ENCODE measurements around the gene KRTAP10-7. TPM values are rescaled to one million over a fixed set of nuclear protein-coding genes. Genes with fewer than 3 reads are reported as not detected.
"Not testable (repeated sequence)": the region's sequence is repeated elsewhere in the genome, so short reads cannot be mapped to it uniquely, and the experiment has no call there.

KRTAP10-7 gene
- total RNA-seq, 2 donors from 2014 or later: not detected

- Mint-ChIP-seq H3K9me3 (peaks cover 25 to 34% of the 10 kb centered on the region in 2 donors), H3K27me3 (ENCODE audit: low read depth) (no peaks in the 10 kb centered on the region), H3K36me3 (ENCODE audit: insufficient read depth in 2 of 2) (peaks cover 31 to 33% of the 10 kb centered on the region in 2 donors), H3K27ac (no peak within 1 kb of the TSS), H3K4me3 (no peak within 1 kb of the TSS), H3K4me1 (ENCODE audit: low read depth) (no peaks in the 10 kb centered on the region)
- no peak for ATAC-seq (replicated peaks in 1 of 2)
- no peak for DNase-seq
Observed at GRCh38 chr21:44626673-44627143, 26.3 kb downstream of the KRTAP10-7 start, which contains the start of gene KRTAP10-9. KRTAP10-9 (plus strand) TSS chr21:44627093; CDS start chr21:44627172, 79 bp downstream.

GRCh38 chr21:44627181-44627822, 26.9 kb downstream of the KRTAP10-7 start:
- H3K4me1 Mint-ChIP-seq (ENCODE audit: low read depth); H3K27me3 Mint-ChIP-seq (ENCODE audit: low read depth); H3K4me3 Mint-ChIP-seq; DNase-seq; ATAC-seq (replicated peaks in 1 of 2); H3K27ac Mint-ChIP-seq: not testable (repeated sequence)
- peaks cover 26 to 36% of the 10 kb centered on the region in 2 donors for H3K9me3 Mint-ChIP-seq
- H3K36me3 Mint-ChIP-seq (ENCODE audit: insufficient read depth in 2 of 2): peaks cover 34% of the 10 kb centered on the region in 2 donors

- not testable (repeated sequence) for H3K27me3 Mint-ChIP-seq (ENCODE audit: low read depth); H3K4me1 Mint-ChIP-seq (ENCODE audit: low read depth); DNase-seq; H3K4me3 Mint-ChIP-seq; H3K27ac Mint-ChIP-seq; ATAC-seq (replicated peaks in 1 of 2)
- H3K36me3 Mint-ChIP-seq (ENCODE audit: insufficient read depth in 2 of 2): peaks cover 31 to 34% of the 10 kb centered on the region in 2 donors
- H3K9me3 Mint-ChIP-seq: peaks cover 24 to 33% of the 10 kb centered on the region in 2 donors
Observed at GRCh38 chr21:44627831-44628233, 27.4 kb downstream of the KRTAP10-7 start.

GRCh38 chr21:44628707-44629391, 28.5 kb downstream of the KRTAP10-7 start:
- Mint-ChIP-seq H3K27ac (no peak overlapping the region), H3K4me3 (no peak overlapping the region)

GRCh38 chr21:44630440-44630839, 30.0 kb downstream of the KRTAP10-7 start:
- Mint-ChIP-seq H3K4me3 (no peak overlapping the region), H3K27me3 (ENCODE audit: low read depth) (no peaks in the 10 kb centered on the region), H3K36me3 (ENCODE audit: insufficient read depth in 2 of 2) (peaks cover 23 to 24% of the 10 kb centered on the region in 2 donors), H3K27ac (peak overlapping the region; percentile 49), H3K4me1 (ENCODE audit: low read depth) (no peaks in the 10 kb centered on the region), H3K9me3 (peaks cover 15 to 30% of the 10 kb centered on the region in 2 donors)
- ATAC-seq (replicated peaks in 1 of 2) (no peak), DNase-seq (no peak)

More at GRCh38 chr21:44628707-44629391, 28.5 kb downstream of the KRTAP10-7 start:
- Mint-ChIP-seq H3K4me1 (ENCODE audit: low read depth) (no peaks in the 10 kb centered on the region), H3K27me3 (ENCODE audit: low read depth) (no peaks in the 10 kb centered on the region), H3K9me3 (peaks cover 20 to 30% of the 10 kb centered on the region in 2 donors), H3K36me3 (ENCODE audit: insufficient read depth in 2 of 2) (peaks cover 29 to 32% of the 10 kb centered on the region in 2 donors)
- DNase-seq: no peak
- ATAC-seq (replicated peaks in 1 of 2): no peak

- Mint-ChIP-seq H3K27ac (no peak overlapping the region), H3K4me3 (no peak overlapping the region), H3K4me1 (ENCODE audit: low read depth) (no peaks in the 10 kb centered on the region), H3K36me3 (ENCODE audit: insufficient read depth in 2 of 2) (peaks cover 23 to 24% of the 10 kb centered on the region in 2 donors), H3K9me3 (peaks cover 15 to 30% of the 10 kb centered on the region in 2 donors), H3K27me3 (ENCODE audit: low read depth) (no peaks in the 10 kb centered on the region)
- no peak for DNase-seq
- ATAC-seq (replicated peaks in 1 of 2): no peak
Observed at GRCh38 chr21:44632067-44632466, 31.7 kb downstream of the KRTAP10-7 start.

- Mint-ChIP-seq H3K9me3 (peaks cover 13 to 22% of the 10 kb centered on the region in 2 donors), H3K36me3 (ENCODE audit: insufficient read depth in 2 of 2) (peaks cover 14 to 15% of the 10 kb centered on the region in 2 donors), H3K4me3 (no peak overlapping the region), H3K27me3 (ENCODE audit: low read depth) (no peaks in the 10 kb centered on the region), H3K4me1 (ENCODE audit: low read depth) (no peaks in the 10 kb centered on the region), H3K27ac (no peak overlapping the region)
- ATAC-seq (replicated peaks in 1 of 2): no peak
- DNase-seq: no peak
Observed at GRCh38 chr21:44636209-44637017, 36.0 kb downstream of the KRTAP10-7 start.

GRCh38 chr21:44637018-44637850, 36.8 kb downstream of the KRTAP10-7 start, which contains the start of gene KRTAP10-10:
KRTAP10-10 (plus strand) TSS chr21:44637356; CDS start chr21:44637418, 62 bp downstream.
- no peak for DNase-seq
- peaks cover 9 to 10% of the 10 kb centered on the region in 2 donors for H3K36me3 Mint-ChIP-seq (ENCODE audit: insufficient read depth in 2 of 2)
- no peak for ATAC-seq (replicated peaks in 1 of 2)
- H3K4me1 Mint-ChIP-seq (ENCODE audit: low read depth): no peaks in the 10 kb centered on the region
- H3K27ac Mint-ChIP-seq: no peak within 1 kb of the TSS
- H3K9me3 Mint-ChIP-seq: peaks cover 11 to 16% of the 10 kb centered on the region in 2 donors
- H3K4me3 Mint-ChIP-seq: no peak within 1 kb of the TSS
- H3K27me3 Mint-ChIP-seq (ENCODE audit: low read depth): no peaks in the 10 kb centered on the region

- DNase-seq; H3K27me3 Mint-ChIP-seq (ENCODE audit: low read depth); H3K4me3 Mint-ChIP-seq; H3K4me1 Mint-ChIP-seq (ENCODE audit: low read depth); H3K27ac Mint-ChIP-seq; ATAC-seq (replicated peaks in 1 of 2): not testable (repeated sequence)
- Mint-ChIP-seq H3K9me3 (peaks cover 11 to 17% of the 10 kb centered on the region in 2 donors), H3K36me3 (ENCODE audit: insufficient read depth in 2 of 2) (peaks cover 9 to 12% of the 10 kb centered on the region in 2 donors)
Observed at GRCh38 chr21:44637851-44638348, 37.5 kb downstream of the KRTAP10-7 start.

GRCh38 chr21:44638506-44639330, 38.3 kb downstream of the KRTAP10-7 start:
- not testable (repeated sequence) for DNase-seq; H3K27me3 Mint-ChIP-seq (ENCODE audit: low read depth); ATAC-seq (replicated peaks in 1 of 2); H3K27ac Mint-ChIP-seq; H3K36me3 Mint-ChIP-seq (ENCODE audit: insufficient read depth in 2 of 2); H3K4me1 Mint-ChIP-seq (ENCODE audit: low read depth); H3K4me3 Mint-ChIP-seq
- H3K9me3 Mint-ChIP-seq: peaks cover 14 to 20% of the 10 kb centered on the region in 2 donors

GRCh38 chr21:44639331-44639655, 38.9 kb downstream of the KRTAP10-7 start:
- no peak overlapping the region for H3K4me3 Mint-ChIP-seq
- no peaks in the 10 kb centered on the region for H3K27me3 Mint-ChIP-seq (ENCODE audit: low read depth)
- ATAC-seq (replicated peaks in 1 of 2): no peak
- peaks cover 8 to 10% of the 10 kb centered on the region in 2 donors for H3K36me3 Mint-ChIP-seq (ENCODE audit: insufficient read depth in 2 of 2)
- no peaks in the 10 kb centered on the region for H3K4me1 Mint-ChIP-seq (ENCODE audit: low read depth)
- peaks cover 16 to 20% of the 10 kb centered on the region in 2 donors for H3K9me3 Mint-ChIP-seq
- DNase-seq: no peak
- no peak overlapping the region for H3K27ac Mint-ChIP-seq

All from activated T-cell treated with anti-CD3 and anti-CD28 coated beads, Interleukin-2, amount 50 U/mL, for 72 hours (primary cell).